ENCODE results near the gene STPG1.

The STPG1 gene

DNA sequence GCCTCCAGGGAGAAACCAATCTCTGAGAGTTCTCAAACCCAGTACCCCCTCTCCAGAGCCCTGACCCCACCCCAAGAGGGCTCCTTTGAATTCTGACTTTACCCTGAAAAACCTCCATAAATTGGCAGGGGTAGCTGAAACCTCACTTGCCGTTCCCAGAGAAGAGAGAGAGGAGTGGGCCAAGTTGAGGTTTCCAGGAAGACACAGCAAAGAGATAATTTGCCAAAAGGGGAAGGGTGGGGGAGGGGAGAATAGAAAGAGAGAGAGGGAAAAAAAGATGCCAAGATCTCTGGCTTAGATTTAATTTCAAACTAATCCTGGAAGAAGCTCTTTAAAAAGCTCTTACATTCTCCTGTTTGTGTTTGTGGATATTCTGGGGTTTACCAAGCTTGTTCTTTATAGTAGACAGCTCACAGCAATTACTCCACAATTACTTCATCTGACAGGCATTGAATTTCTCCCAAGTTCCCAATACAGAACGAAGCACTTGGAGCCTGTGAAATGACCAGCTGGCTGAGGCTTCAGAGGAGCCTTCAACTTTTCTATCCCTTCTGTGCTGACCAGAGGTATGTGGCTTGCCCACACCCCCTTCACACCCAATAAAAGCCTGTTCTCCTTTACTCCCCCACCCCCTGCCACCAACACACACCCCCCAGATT, 95.5 kb downstream of the STPG1 start:
- DNase-seq (ENCODE audit: low read depth in 2 of 2), result no peak

DNA sequence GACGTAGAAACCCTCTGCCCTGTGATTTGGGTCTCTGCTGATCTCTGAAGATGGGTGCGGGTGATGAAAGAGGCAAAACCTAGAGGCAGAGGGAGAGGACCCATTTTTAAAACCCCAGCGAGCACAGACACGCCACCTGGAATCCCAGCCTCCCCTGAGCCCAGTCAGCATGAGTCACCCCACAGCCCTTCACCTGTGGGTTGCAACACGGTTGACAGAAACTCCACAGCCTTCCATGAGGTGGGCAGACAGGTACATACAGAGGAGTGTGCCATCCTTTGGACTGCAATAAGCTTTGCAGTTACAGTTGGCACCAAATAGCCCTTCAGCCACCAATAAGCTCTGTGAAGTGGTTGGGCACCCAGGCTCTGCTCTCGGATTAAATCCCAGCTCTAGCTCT, 96.5 kb downstream of the STPG1 start:
- no peak for DNase-seq (ENCODE audit: low read depth in 2 of 2)

DNA sequence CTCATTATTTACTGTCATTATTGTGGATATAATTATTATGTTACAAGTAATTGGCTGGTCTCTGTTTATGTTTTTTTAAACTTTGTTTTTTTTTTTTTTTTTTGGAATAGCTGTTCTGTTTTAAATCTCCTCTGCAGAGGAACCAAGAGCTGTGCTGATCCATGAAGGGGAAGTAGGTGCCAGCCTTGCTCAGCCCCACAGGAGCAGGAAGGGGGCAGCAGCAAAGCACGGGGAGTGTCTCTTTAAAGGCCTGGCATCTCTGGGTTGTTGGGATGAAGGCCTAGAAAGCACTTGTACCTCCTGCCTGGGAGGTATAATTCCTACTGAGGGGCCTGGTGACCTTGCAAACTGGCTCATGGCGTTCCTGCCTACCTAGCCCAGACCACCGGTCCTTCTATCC, 96.9 kb downstream of the STPG1 start:
- no peak for DNase-seq (ENCODE audit: low read depth in 2 of 2)

DNA sequence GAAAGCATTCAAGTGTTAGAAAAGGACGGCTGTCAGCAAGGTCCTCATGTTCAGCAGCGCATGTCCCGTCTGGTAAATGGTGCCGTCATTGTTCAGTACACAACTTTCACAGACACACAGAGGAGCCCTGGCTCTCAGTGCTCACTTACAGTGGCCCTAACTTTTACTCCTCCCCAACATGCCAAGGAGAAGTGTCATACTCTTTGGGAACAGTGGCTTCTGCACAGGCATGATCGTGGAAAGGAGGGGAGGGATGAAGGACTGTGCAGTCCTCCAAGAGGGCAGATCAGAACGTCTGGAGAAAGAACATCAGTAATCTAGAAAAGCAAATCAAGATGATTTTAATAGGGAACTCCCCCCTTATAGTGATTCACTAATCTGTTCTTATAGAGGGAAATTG, 98.2 kb downstream of the STPG1 start:
- no peak for DNase-seq (ENCODE audit: low read depth in 2 of 2)

DNA sequence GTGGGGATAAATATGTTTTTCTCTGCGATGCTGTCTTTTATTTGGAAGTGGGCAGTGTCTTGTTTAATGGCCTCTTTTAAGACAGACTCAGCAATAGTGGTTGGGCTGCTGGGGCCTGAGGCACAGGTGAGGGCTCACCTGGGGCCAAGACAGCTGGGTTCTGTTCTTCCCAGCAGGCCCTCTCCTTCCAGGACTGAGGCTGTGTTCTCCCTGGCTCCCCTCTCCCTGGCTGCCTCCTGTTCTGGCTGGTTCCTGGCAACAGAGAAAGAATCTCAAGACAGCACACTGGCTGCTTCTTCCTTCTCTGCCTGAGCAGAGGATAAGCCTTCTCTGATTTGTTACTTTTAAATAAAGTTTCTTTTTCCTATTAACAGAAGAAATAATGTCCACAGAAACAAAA, 101.8 kb downstream of the STPG1 start:
- DNase-seq (ENCODE audit: low read depth in 2 of 2), result no peak

GRCh38 chr1:24311234-24311633, 102.3 kb downstream of the STPG1 start:
- no peak for DNase-seq (ENCODE audit: low read depth in 2 of 2)

DNA sequence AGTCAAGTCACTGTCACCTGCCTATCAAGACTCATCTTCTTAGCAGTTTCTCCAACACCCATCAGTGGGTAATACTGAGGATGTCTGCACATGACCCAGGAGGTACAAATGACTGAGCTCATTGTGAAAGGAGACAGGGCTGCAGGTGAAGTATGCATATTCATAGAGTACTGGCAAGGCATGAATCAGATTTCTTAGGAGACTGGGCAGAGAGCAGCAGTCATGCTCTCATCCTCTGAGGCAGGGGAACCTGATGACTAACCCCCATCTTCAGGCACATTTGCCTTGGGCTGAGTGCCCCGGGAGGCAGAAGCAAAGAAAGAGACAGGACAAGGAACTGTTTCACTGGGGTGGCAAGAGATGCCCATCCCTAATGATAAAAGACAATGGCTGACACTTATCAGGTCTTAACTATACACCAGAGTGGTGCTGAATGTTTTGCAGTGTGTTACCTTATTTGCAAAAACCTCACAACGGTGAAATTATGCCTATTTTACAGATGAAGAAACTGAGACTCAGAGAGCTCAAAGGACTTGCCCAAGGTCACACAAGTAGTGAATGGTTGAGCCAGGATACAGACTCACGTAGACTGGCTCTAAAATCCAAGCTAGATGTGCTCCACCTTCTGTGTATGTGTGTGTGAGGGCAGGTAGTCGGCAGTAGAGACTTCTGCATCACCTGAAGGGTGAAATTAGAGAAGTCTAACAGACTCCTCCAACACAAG, 103.7 kb downstream of the STPG1 start:
- DNase-seq (ENCODE audit: low read depth in 2 of 2), result no peak

DNA sequence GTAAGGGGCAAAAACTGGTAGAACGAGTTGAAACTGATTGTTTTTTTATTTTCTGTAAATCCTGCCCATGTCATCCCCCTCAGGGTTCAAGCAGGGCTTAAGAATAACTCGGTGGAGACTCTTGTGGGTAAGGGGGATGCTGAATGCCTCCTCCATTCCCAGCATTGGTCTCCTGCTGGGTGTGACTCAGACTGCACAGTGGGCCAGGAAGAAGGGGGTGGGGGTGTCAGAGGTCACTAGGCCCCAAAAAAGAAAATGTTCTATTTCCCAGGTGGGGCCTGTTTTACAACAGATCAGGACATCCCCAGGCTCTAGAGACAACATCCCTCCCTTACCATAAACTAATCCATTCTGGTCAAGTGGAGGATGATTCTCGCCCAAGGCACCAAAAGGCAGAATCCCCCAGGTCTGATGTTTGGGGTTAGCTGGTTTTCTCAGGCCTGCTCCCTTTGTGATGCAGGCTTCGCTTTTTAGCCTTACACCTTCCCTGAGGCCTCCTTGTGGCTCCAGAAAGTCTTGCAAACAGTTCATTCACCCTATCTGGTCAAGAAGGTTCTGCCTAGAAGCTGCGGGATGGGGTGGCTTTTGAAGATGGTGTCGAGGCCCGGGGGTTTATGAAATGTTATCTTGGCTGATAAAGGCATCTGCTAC, 105.1 kb downstream of the STPG1 start:
- no peak for DNase-seq (ENCODE audit: low read depth in 2 of 2)

Measured in stimulated activated CD8-positive, alpha-beta memory T cell treated with anti-CD3 and anti-CD28 coated beads, Interleukin-2, amount 100 ng/mL, for 1 hour (primary cell).